GM12864 (cell line): ENCODE data around the gene CARNS1.

Source experiments
- DNase-seq: peaks from one replicate; pipeline ENCODE4 v3.0.0-alpha.2; 2011; ENCODE audit warnings: low read depth
- H3K4me3 ChIP-seq: 2 replicates; pipeline ENCODE4 v1.5.1; 2011; ENCODE audit warnings: mild to moderate bottlenecking, low read depth, low read length, control low read depth
- TF ChIP-seq, protein P1 (sequence below): IDR thresholded peaks from 2 replicates; pipeline ENCODE4 v1.5.1; 2011; ENCODE audit warnings: low read depth, mild to moderate bottlenecking, moderate library complexity, low read length, control low read depth, inconsistent platforms; ENCODE audit errors: missing control alignments

Gene CARNS1

DNA sequence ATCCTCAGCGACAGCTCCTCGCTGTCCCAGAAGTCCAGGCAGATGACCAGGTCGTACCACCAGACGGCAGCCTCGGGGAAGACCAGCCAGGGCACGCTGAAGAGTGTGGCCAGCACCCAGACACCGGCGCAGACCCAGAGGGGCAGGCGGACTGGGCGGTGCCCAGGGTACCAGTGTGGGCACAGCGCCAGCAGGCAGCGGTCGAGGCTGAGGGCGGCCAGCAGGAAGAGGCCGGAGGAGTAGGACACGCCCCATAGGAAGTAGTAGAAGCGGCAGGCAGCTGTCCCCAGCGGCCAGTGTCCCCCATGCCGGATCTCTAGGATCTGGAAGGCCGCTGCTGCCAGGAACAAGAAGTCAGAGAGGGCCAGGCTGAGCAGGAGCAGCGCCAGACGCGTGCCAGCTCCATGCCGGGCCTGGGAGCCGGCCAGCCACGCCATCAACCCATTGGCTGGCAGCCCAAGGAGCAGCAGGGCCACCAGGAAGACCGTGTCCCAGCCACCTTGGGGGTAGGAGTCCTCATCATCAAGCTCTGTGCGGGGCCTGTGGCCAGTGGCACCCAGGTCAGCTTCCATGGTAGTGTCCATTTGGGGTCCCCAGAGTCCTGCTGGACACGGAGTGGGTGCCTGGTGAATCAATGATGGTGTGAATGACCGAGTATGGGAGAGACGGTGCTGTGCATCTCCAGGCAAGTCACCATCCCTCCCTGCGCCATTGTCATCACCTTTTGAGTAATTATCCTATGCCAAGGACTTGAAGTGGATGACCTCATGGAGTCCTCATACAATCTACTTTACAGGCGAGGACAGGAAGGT lies 36.9 kb downstream of the CARNS1 start, which contains the start of gene GPR152:
TSS of gene GPR152 (minus strand) at position 589 of the 812 bp plus-strand sequence. CDS start at position 584, 5 bp downstream.
- H3K4me3 ChIP-seq = no peak within 1 kb of the TSS
- TF ChIP-seq, protein P1, sequence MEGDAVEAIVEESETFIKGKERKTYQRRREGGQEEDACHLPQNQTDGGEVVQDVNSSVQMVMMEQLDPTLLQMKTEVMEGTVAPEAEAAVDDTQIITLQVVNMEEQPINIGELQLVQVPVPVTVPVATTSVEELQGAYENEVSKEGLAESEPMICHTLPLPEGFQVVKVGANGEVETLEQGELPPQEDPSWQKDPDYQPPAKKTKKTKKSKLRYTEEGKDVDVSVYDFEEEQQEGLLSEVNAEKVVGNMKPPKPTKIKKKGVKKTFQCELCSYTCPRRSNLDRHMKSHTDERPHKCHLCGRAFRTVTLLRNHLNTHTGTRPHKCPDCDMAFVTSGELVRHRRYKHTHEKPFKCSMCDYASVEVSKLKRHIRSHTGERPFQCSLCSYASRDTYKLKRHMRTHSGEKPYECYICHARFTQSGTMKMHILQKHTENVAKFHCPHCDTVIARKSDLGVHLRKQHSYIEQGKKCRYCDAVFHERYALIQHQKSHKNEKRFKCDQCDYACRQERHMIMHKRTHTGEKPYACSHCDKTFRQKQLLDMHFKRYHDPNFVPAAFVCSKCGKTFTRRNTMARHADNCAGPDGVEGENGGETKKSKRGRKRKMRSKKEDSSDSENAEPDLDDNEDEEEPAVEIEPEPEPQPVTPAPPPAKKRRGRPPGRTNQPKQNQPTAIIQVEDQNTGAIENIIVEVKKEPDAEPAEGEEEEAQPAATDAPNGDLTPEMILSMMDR = no peak
- no peak for DNase-seq

DNA sequence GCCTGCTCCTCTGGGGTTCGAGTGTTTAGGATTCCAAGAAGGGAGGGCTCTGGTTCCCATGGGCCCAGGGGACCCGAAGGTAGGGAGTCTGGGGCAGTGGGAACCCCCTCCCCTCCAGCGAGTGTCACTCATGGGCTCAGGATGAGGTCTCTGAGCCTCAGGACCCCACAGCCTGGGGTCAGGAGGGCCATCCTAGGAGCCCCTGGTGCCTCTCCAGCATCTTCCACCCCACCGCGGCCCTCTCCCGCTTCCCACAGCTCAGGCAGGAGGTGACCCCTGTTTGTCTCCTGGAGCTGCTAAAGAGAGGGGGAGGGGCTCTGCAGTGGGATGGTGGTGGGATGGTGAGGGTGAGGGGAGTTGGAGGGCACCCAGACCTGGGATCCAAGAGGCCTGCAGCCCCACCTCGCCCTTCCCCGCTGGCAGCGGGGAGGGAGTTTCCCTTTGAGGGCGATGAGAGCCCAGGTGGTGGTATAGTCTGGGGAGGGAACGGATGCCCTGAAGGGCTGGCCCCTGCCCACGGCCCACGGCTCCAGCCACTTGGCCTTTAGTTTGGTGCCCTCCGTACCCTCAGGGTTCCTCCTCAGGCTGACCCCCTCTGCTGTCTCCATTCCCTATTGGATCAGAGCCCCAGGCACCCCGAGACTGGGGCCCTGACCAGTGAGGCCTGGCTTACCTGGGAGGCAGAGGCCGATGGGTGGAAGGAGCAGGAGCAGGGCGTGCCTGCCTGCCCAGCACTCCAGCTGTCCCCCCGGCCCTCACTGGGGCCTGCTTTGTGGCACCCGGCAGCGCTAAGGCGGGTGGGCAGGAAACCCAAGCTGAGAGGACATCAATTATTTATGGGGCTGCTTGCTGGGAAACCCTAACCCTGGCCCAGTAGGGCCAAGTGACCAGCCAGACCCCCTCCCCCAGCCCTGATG lies 38.6 kb downstream of the CARNS1 start:
- DNase-seq = no peak
- H3K4me3 ChIP-seq = no peak overlapping the region
- TF ChIP-seq, protein P1 = no peak

DNA sequence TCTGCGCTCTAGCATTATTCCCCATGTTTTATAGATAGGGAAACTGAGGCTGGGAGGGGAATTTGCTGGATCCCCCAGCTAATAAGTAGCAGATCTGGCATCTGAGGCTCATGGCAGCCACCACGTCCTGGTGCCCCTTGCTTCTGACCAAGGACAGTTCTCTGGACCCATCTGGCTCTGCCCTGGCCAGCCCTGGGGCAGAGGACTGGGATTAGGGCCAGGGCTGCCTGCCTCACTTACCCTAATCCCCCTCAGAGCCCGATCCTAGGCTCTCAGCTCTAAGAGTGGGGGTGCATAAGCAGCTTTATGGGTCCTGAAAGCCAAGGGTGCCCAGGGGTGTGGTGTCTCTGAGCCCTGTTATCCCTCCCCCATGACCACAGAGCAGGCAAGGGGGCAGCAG lies 39.6 kb downstream of the CARNS1 start, which contains the start of gene CABP4:
TSS of gene CABP4 (plus strand) at position 301 of the 400 bp plus-strand sequence. CDS start at position 371, 70 bp downstream.
- no peak within 1 kb of the TSS for H3K4me3 ChIP-seq
- no peak for DNase-seq
- TF ChIP-seq, protein P1 = no peak

DNA sequence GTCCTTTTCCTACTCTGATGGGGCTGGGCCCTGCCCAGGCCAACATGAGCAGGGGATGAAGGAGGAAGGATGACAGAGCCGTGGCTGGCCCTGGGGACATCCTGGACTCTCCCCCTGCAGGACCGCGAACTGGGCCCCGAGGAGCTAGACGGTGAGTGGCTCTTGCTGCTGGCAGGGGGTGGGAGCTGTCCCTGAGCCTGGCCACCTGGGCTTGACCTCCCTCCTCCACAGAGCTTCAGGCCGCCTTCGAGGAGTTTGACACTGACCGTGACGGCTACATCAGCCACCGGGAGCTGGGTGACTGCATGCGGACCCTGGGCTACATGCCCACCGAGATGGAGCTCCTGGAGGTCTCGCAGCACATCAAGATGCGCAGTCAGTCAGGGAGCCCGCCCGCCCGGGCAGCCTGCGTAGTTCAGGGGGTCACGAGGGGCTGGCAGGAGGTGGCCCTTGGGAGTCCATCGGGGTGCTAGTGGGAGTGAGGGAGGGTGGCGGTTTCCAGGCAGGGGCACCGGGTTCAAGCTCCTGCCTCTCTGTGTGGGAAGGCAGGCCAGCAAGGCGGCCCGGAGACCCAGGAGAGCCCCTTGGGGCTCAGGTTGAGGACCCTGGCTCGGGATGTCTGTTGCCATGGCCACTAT lies 40.7 kb downstream of the CARNS1 start:
- DNase-seq = no peak
- TF ChIP-seq, protein P1 = no peak
- H3K4me3 ChIP-seq = no peak overlapping the region

DNA sequence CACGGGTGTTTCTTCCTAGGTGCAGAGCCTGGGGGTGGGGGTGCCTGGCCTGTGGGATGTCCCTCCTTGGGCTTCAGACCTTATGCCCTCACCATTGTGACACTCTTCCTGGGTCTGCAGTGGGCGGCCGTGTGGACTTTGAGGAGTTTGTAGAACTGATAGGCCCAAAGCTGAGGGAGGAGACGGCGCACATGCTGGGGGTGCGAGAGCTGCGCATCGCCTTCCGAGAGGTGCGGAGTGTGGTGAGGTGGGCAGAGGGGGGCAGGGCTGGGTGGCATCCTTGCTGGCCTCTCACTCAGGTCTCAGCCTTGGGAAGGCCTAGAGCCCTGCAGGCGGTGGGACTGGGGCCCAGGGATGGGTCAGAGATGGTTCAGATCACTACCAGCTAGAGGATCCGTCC lies 42.0 kb downstream of the CARNS1 start:
- H3K4me3 ChIP-seq = no peak overlapping the region
- DNase-seq = no peak
- TF ChIP-seq, protein P1 = no peak

DNA sequence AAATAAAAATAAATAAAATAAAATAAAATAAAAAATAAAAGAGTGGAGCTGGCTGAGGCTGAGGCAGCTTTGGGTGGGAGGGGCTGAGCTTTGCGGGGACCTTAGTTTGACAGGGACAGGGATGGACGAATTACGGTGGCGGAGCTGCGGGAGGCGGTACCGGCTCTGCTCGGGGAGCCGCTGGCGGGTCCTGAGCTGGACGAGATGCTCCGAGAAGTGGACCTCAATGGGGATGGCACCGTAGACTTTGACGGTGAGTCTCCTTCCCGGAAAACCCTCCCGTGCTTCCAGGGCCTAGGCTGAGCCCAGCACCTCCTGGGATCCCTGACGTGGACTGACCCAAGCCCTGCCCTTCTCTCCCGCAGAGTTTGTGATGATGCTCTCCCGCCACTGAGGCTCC lies 42.8 kb downstream of the CARNS1 start:
- DNase-seq = no peak
- TF ChIP-seq, protein P1 = no peak
- H3K4me3 ChIP-seq = no peak overlapping the region
